T-helper 2 cell treated with Interferon-gamma antibody and Interleukin-4, amounts not matched to agents 5 μg/mL and 100 μg/mL, for 36 hours (primary cell): ENCODE data around the gene MKRN2.

Source experiments
- DNase-seq: peaks from one replicate; pipeline ENCODE4 v3.0.0; 2021; ENCODE audit warnings: low spot score
- H3K27ac Mint-ChIP-seq: one replicate; pipeline ENCODE4 v1.8.0; 2021; ENCODE audit warnings: mild to moderate bottlenecking, mixed read lengths
- H3K27me3 Mint-ChIP-seq: one replicate; pipeline ENCODE4 v1.8.0; 2021; ENCODE audit warnings: low read depth, mixed read lengths
- H3K36me3 Mint-ChIP-seq: one replicate; pipeline ENCODE4 v1.8.0; 2021; ENCODE audit warnings: low read depth, mixed read lengths
- H3K4me1 Mint-ChIP-seq: one replicate; pipeline ENCODE4 v1.8.0; 2021; ENCODE audit warnings: low read depth, mixed read lengths
- H3K4me3 Mint-ChIP-seq: one replicate; pipeline ENCODE4 v1.8.0; 2022; ENCODE audit warnings: mild to moderate bottlenecking, moderate library complexity, mixed read lengths
- H3K9me3 Mint-ChIP-seq: one replicate; pipeline ENCODE4 v1.8.0; 2021; ENCODE audit warnings: mixed read lengths

The MKRN2 gene

GRCh38 chr3:12585970-12586369 lies 29.1 kb downstream of the MKRN2 start:
- H3K4me3 Mint-ChIP-seq = no peak overlapping the region
- H3K27ac Mint-ChIP-seq = no peak overlapping the region
- H3K27me3 Mint-ChIP-seq = no peaks in the 10 kb centered on the region
- H3K9me3 Mint-ChIP-seq = no peaks in the 10 kb centered on the region
- no peaks in the 10 kb centered on the region for H3K4me1 Mint-ChIP-seq
- peaks cover 55% of the 10 kb centered on the region for H3K36me3 Mint-ChIP-seq
- DNase-seq = no peak

- H3K9me3 Mint-ChIP-seq = no peaks in the 10 kb centered on the region
- no peak overlapping the region for H3K27ac Mint-ChIP-seq
- H3K4me3 Mint-ChIP-seq = no peak overlapping the region
- no peaks in the 10 kb centered on the region for H3K4me1 Mint-ChIP-seq
- H3K27me3 Mint-ChIP-seq = no peaks in the 10 kb centered on the region
- no peak for DNase-seq
- H3K36me3 Mint-ChIP-seq = peaks cover 55% of the 10 kb centered on the region
Observed at GRCh38 chr3:12586403-12586802, 29.5 kb downstream of the MKRN2 start.

GRCh38 chr3:12588039-12589009 lies 31.4 kb downstream of the MKRN2 start:
- DNase-seq = no peak
- H3K4me3 Mint-ChIP-seq = no peak overlapping the region
- peaks cover 54% of the 10 kb centered on the region for H3K36me3 Mint-ChIP-seq
- no peaks in the 10 kb centered on the region for H3K27me3 Mint-ChIP-seq
- H3K27ac Mint-ChIP-seq = no peak overlapping the region
- no peaks in the 10 kb centered on the region for H3K4me1 Mint-ChIP-seq
- H3K9me3 Mint-ChIP-seq = no peaks in the 10 kb centered on the region

GRCh38 chr3:12590096-12590495 lies 33.2 kb downstream of the MKRN2 start:
- Mint-ChIP-seq H3K4me3 (no peak overlapping the region), H3K27ac (no peak overlapping the region), H3K9me3 (no peaks in the 10 kb centered on the region), H3K36me3 (peaks cover 48% of the 10 kb centered on the region), H3K4me1 (no peaks in the 10 kb centered on the region), H3K27me3 (no peaks in the 10 kb centered on the region)
- no peak for DNase-seq

GRCh38 chr3:12591456-12591855 lies 34.6 kb downstream of the MKRN2 start:
- DNase-seq = no peak
- H3K27ac Mint-ChIP-seq = no peak overlapping the region
- H3K4me1 Mint-ChIP-seq = no peaks in the 10 kb centered on the region
- H3K27me3 Mint-ChIP-seq = no peaks in the 10 kb centered on the region
- H3K9me3 Mint-ChIP-seq = no peaks in the 10 kb centered on the region
- H3K36me3 Mint-ChIP-seq = peaks cover 43% of the 10 kb centered on the region
- no peak overlapping the region for H3K4me3 Mint-ChIP-seq

- no peak for DNase-seq
- Mint-ChIP-seq H3K27me3 (no peaks in the 10 kb centered on the region), H3K4me3 (no peak overlapping the region), H3K36me3 (peaks cover 44% of the 10 kb centered on the region), H3K4me1 (no peaks in the 10 kb centered on the region), H3K9me3 (no peaks in the 10 kb centered on the region), H3K27ac (no peak overlapping the region)
Observed at GRCh38 chr3:12591997-12592715, 35.3 kb downstream of the MKRN2 start.

- H3K27me3 Mint-ChIP-seq = no peaks in the 10 kb centered on the region
- H3K4me1 Mint-ChIP-seq = no peaks in the 10 kb centered on the region
- H3K36me3 Mint-ChIP-seq = peaks cover 46% of the 10 kb centered on the region
- no peak for DNase-seq
- no peak overlapping the region for H3K4me3 Mint-ChIP-seq
- no peaks in the 10 kb centered on the region for H3K9me3 Mint-ChIP-seq
- H3K27ac Mint-ChIP-seq = no peak overlapping the region
Observed at GRCh38 chr3:12593473-12593872, 36.6 kb downstream of the MKRN2 start.

- DNase-seq = no peak
- Mint-ChIP-seq H3K4me3 (no peak overlapping the region), H3K27me3 (no peaks in the 10 kb centered on the region), H3K9me3 (no peaks in the 10 kb centered on the region), H3K27ac (no peak overlapping the region), H3K36me3 (peaks cover 48% of the 10 kb centered on the region), H3K4me1 (no peaks in the 10 kb centered on the region)
Observed at GRCh38 chr3:12598890-12599289, 42.0 kb downstream of the MKRN2 start.

- Mint-ChIP-seq H3K9me3 (no peaks in the 10 kb centered on the region), H3K27ac (no peak overlapping the region), H3K4me1 (no peaks in the 10 kb centered on the region), H3K36me3 (peaks cover 43% of the 10 kb centered on the region), H3K4me3 (no peak overlapping the region), H3K27me3 (no peaks in the 10 kb centered on the region)
- no peak for DNase-seq
Observed at GRCh38 chr3:12601072-12601471, 44.2 kb downstream of the MKRN2 start.

- H3K9me3 Mint-ChIP-seq = no peaks in the 10 kb centered on the region
- DNase-seq = no peak
- H3K27ac Mint-ChIP-seq = no peak overlapping the region
- H3K4me3 Mint-ChIP-seq = no peak overlapping the region
- H3K36me3 Mint-ChIP-seq = peaks cover 46% of the 10 kb centered on the region
- peaks cover 3% of the 10 kb centered on the region for H3K4me1 Mint-ChIP-seq
- no peaks in the 10 kb centered on the region for H3K27me3 Mint-ChIP-seq
Observed at GRCh38 chr3:12603969-12604368, 47.1 kb downstream of the MKRN2 start.

- Mint-ChIP-seq H3K36me3 (peaks cover 39% of the 10 kb centered on the region), H3K27ac (no peak overlapping the region), H3K27me3 (no peaks in the 10 kb centered on the region), H3K9me3 (no peaks in the 10 kb centered on the region), H3K4me3 (no peak overlapping the region), H3K4me1 (peaks cover 16% of the 10 kb centered on the region)
- DNase-seq = no peak
Observed at GRCh38 chr3:12608376-12608775, 51.5 kb downstream of the MKRN2 start.

- Mint-ChIP-seq H3K9me3 (no peaks in the 10 kb centered on the region), H3K4me1 (peaks cover 29% of the 10 kb centered on the region), H3K4me3 (no peak overlapping the region), H3K27me3 (no peaks in the 10 kb centered on the region), H3K27ac (no peak overlapping the region), H3K36me3 (peaks cover 45% of the 10 kb centered on the region)
- no peak for DNase-seq
Observed at GRCh38 chr3:12611117-12611516, 54.2 kb downstream of the MKRN2 start.

- H3K27me3 Mint-ChIP-seq = no peaks in the 10 kb centered on the region
- H3K4me3 Mint-ChIP-seq = no peak overlapping the region
- DNase-seq = no peak
- H3K9me3 Mint-ChIP-seq = no peaks in the 10 kb centered on the region
- peaks cover 42% of the 10 kb centered on the region for H3K36me3 Mint-ChIP-seq
- H3K4me1 Mint-ChIP-seq = peaks cover 31% of the 10 kb centered on the region
- peak overlapping the region; percentile 53 for H3K27ac Mint-ChIP-seq
Observed at GRCh38 chr3:12612514-12613226, 55.8 kb downstream of the MKRN2 start.

- H3K27me3 Mint-ChIP-seq = no peaks in the 10 kb centered on the region
- H3K36me3 Mint-ChIP-seq = peaks cover 43% of the 10 kb centered on the region
- DNase-seq = no peak
- H3K4me3 Mint-ChIP-seq = no peak overlapping the region
- H3K9me3 Mint-ChIP-seq = no peaks in the 10 kb centered on the region
- no peak overlapping the region for H3K27ac Mint-ChIP-seq
- H3K4me1 Mint-ChIP-seq = peaks cover 31% of the 10 kb centered on the region
Observed at GRCh38 chr3:12613250-12613649, 56.4 kb downstream of the MKRN2 start.
